Neural progenitor cell (in vitro differentiated cells): ENCODE measurements around the gene PRDM5. TPM values are rescaled to one million over a fixed set of nuclear protein-coding genes. Genes with fewer than 3 reads are reported as not detected.

Source experiments
- DNase-seq: peaks from one replicate; pipeline ENCODE4 v3.0.0-alpha.2; 2016; ENCODE audit warnings: low spot score
- H2AFZ ChIP-seq: fragments of 200-600 bp; sonication (generic); replicated peaks from 2 replicates; pipeline ENCODE4 v1.6.1; 2016; ENCODE audit warnings: antibody characterized with exemption
- H3F3A ChIP-seq: fragments of 200-600 bp; sonication (generic); 2 replicates; pipeline ENCODE4 v1.6.1; 2016; ENCODE audit warnings: antibody characterized with exemption, low read depth
- H3K27ac ChIP-seq: fragments of 200-600 bp; sonication (generic); 2 replicates; pipeline ENCODE4 v1.5.1; 2016; ENCODE audit warnings: mild to moderate bottlenecking
- H3K27me3 ChIP-seq: fragments of 200-600 bp; sonication (generic); 2 replicates; pipeline ENCODE4 v1.6.1; 2016; ENCODE audit warnings: mild to moderate bottlenecking, moderate library complexity
- H3K36me3 ChIP-seq: fragments of 200-600 bp; sonication (generic); 2 replicates; pipeline ENCODE4 v1.5.1; 2016
- H3K4me1 ChIP-seq: fragments of 200-600 bp; sonication (generic); 2 replicates; pipeline ENCODE4 v1.6.1; 2016; ENCODE audit warnings: mixed run types
- H3K4me2 ChIP-seq: fragments of 200-600 bp; sonication (generic); 2 replicates; pipeline ENCODE4 v1.6.1; 2016
- H3K4me3 ChIP-seq: fragments of 200-600 bp; sonication (generic); 2 replicates; pipeline ENCODE4 v1.5.1; 2016
- H3K79me2 ChIP-seq: fragments of 200-600 bp; sonication (generic); 2 replicates; pipeline ENCODE4 v1.6.1; 2016; ENCODE audit warnings: low read depth
- H3K9ac ChIP-seq: fragments of 200-600 bp; sonication (generic); 2 replicates; pipeline ENCODE4 v1.6.1; 2016
- H3K9me3 ChIP-seq: fragments of 200-600 bp; sonication (generic); 2 replicates; pipeline ENCODE4 v1.5.1; 2016; ENCODE audit warnings: low read depth
- H4K20me1 ChIP-seq: fragments of 200-600 bp; sonication (generic); 2 replicates; pipeline ENCODE4 v1.6.1; 2016; ENCODE audit warnings: low read depth
- H3K27ac Mint-ChIP-seq: 3 replicates; pipeline ENCODE4 v1.8.0; 2021; ENCODE audit warnings: mixed read lengths
- H3K27me3 Mint-ChIP-seq: 2 replicates; pipeline ENCODE4 v1.8.0; 2022; ENCODE audit warnings: low read depth, mild to moderate bottlenecking, inconsistent platforms, moderate library complexity, mixed read lengths; ENCODE audit not compliant: insufficient read depth
- H3K36me3 Mint-ChIP-seq: 3 replicates; pipeline ENCODE4 v1.8.0; 2021; ENCODE audit warnings: mixed read lengths
- H3K4me1 Mint-ChIP-seq: 3 replicates; pipeline ENCODE4 v1.8.0; 2021; ENCODE audit warnings: mixed read lengths
- H3K4me3 Mint-ChIP-seq: 3 replicates; pipeline ENCODE4 v1.8.0; 2021; ENCODE audit warnings: mild to moderate bottlenecking, moderate library complexity, mixed read lengths
- H3K9me3 Mint-ChIP-seq: 3 replicates; pipeline ENCODE4 v1.8.0; 2020; ENCODE audit warnings: mixed read lengths
- CTCF ChIP-seq: fragments of 200-600 bp; sonication (generic); IDR thresholded peaks from 2 replicates; pipeline ENCODE4 v1.5.1; 2017; ENCODE audit warnings: antibody characterized with exemption, mild to moderate bottlenecking
- EZH2 ChIP-seq: fragments of 200-600 bp; sonication (generic); IDR thresholded peaks from 2 replicates; pipeline ENCODE4 v1.6.1; 2017; ENCODE audit warnings: antibody characterized with exemption, mild to moderate bottlenecking, moderate library complexity
- EZH2phosphoT487 ChIP-seq: fragments of 200-600 bp; sonication (generic); IDR thresholded peaks from 2 replicates; pipeline ENCODE4 v1.6.1; 2017; ENCODE audit warnings: antibody characterized with exemption
- total RNA-seq: library from RNA; depleted of rRNA; stranded (reverse); fragments of >200 nt; gene quantifications from 2 replicates; pipeline ENCODE4 v1.2.3, GENCODE V29; 2015; ENCODE audit warnings: low replicate concordance

The PRDM5 gene
- total RNA-seq, result 36.2 and 51.7 TPM in 2 replicates

- no peaks in the 10 kb centered on the region for H3K36me3 ChIP-seq
- Mint-ChIP-seq H3K4me1 (peaks cover 18% of the 10 kb centered on the region), H3K4me3 (peak within 1 kb of the TSS; percentile 99), H3K27me3 (peaks cover 6% of the 10 kb centered on the region), H3K27ac (peak within 1 kb of the TSS; percentile 87), H3K36me3 (no peaks in the 10 kb centered on the region), H3K9me3 (no peaks in the 10 kb centered on the region)
- H3K9ac ChIP-seq, result no peak within 1 kb of the TSS
- peak within 1 kb of the TSS; percentile 72 for H3K4me3 ChIP-seq
- H2AFZ ChIP-seq, result peak within 1 kb of the TSS; percentile 63
- H3K27me3 ChIP-seq, result no peaks in the 10 kb centered on the region
- H3K79me2 ChIP-seq, result peaks cover 33% of the 10 kb centered on the region
- peak within 1 kb of the TSS; percentile 75 for H3K27ac ChIP-seq
- peaks cover 22% of the 10 kb centered on the region for H3K4me1 ChIP-seq
- H4K20me1 ChIP-seq, result no peaks in the 10 kb centered on the region
- H3F3A ChIP-seq, result peaks cover 27% of the 10 kb centered on the region
- H3K9me3 ChIP-seq, result no peaks in the 10 kb centered on the region
- H3K4me2 ChIP-seq, result peak within 1 kb of the TSS; percentile 75
- peak; percentile 82 for DNase-seq
- no peak for TF ChIP-seq EZH2
- TF ChIP-seq EZH2phosphoT487, result peak; percentile 37
- TF ChIP-seq CTCF, result peak; percentile 31
Observed at GRCh38 chr4:120922381-120923206, at the start of gene PRDM5. PRDM5 (minus strand) TSS chr4:120922726; CDS start chr4:120922608, 118 bp downstream.

DNA sequence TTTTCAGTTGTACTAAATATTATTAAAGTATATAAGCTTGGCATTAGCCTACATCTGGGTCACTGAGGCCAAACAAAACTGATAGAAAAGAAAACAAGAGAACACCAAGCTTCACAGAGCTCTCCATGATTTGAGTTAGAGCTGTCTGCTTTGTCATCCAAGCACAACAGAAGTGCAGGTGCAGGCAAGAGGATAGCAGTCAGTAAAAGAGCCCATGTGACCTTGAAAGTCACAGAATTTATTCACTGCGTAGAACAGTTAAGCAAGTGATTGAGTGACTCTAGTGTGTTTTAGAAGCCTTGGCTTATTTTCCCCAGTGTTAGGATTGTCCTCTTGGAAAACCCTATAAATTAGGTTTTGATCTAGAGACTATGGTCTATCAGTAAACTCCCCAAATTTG lies 49.4 kb upstream of the PRDM5 start:
- Mint-ChIP-seq H3K27ac (no peak overlapping the region), H3K36me3 (no peaks in the 10 kb centered on the region), H3K4me3 (no peak overlapping the region), H3K9me3 (no peaks in the 10 kb centered on the region), H3K4me1 (no peaks in the 10 kb centered on the region), H3K27me3 (no peaks in the 10 kb centered on the region)
- H4K20me1 ChIP-seq, result no peaks in the 10 kb centered on the region
- H3K4me2 ChIP-seq, result no peak overlapping the region
- no peaks in the 10 kb centered on the region for H3F3A ChIP-seq
- H3K9ac ChIP-seq, result no peak overlapping the region
- no peaks in the 10 kb centered on the region for H3K79me2 ChIP-seq
- no peak for DNase-seq
- no peak overlapping the region for H3K4me3 ChIP-seq
- H2AFZ ChIP-seq, result no peak overlapping the region
- H3K36me3 ChIP-seq, result no peaks in the 10 kb centered on the region
- no peaks in the 10 kb centered on the region for H3K27me3 ChIP-seq
- H3K4me1 ChIP-seq, result peaks cover 3% of the 10 kb centered on the region
- H3K9me3 ChIP-seq, result no peaks in the 10 kb centered on the region
- TF ChIP-seq CTCF (no peak), EZH2phosphoT487 (no peak), EZH2 (no peak)
- no peak overlapping the region for H3K27ac ChIP-seq

DNA sequence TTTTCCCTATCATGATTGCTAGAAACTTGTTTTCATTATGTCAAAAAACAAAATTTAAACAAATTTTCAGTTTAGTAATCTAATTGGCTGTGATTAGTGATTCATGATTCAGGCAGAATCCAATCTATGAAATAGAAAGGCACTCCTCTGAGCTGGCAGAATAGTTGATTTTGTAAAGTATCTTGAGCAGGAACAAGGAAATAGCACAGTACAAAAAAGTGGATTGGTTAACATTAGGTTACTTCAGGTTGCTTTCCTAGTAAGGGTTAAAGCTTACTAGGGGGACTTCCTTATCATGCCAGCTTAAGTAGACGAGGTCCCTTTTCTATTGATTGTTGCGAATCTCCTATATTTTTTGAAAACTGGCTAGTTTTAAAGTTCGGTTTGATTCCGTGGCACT lies 43.4 kb upstream of the PRDM5 start:
- Mint-ChIP-seq H3K4me1 (peaks cover 17% of the 10 kb centered on the region), H3K36me3 (no peaks in the 10 kb centered on the region), H3K9me3 (no peaks in the 10 kb centered on the region), H3K27me3 (no peaks in the 10 kb centered on the region), H3K4me3 (no peak overlapping the region), H3K27ac (no peak overlapping the region)
- peak overlapping the region; percentile 69 for H2AFZ ChIP-seq
- peaks cover 32% of the 10 kb centered on the region for H3K4me1 ChIP-seq
- H3F3A ChIP-seq, result no peaks in the 10 kb centered on the region
- no peaks in the 10 kb centered on the region for H3K9me3 ChIP-seq
- no peak overlapping the region for H3K9ac ChIP-seq
- H4K20me1 ChIP-seq, result no peaks in the 10 kb centered on the region
- peak overlapping the region; percentile 6 for H3K4me3 ChIP-seq
- no peaks in the 10 kb centered on the region for H3K36me3 ChIP-seq
- no peaks in the 10 kb centered on the region for H3K79me2 ChIP-seq
- H3K27ac ChIP-seq, result peak overlapping the region; percentile 67
- peak overlapping the region; percentile 71 for H3K4me2 ChIP-seq
- no peak for TF ChIP-seq EZH2
- no peaks in the 10 kb centered on the region for H3K27me3 ChIP-seq
- DNase-seq, result peak; percentile 5

DNA sequence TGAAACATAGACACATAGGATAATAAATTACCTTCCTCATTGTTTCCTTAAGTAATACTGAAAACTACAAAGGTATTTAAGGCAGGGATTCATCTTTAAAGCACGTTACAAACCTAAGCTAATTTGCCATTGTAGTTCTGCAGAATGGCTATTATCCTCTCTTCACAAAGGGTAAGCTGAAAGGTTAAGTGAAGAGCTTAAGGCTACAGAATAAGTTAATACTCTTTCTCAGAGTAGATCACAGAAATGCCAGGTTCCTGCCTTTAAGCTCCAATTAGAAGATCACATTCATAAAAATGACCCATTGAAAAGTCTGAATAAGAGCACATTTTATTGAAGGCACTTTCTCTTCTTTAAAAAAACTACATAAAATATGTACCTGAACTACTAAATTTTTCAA lies 42.1 kb upstream of the PRDM5 start:
- Histone ChIP-seq H3K9ac (no peak overlapping the region), H3K79me2 (no peaks in the 10 kb centered on the region), H2AFZ (no peak overlapping the region), H3K9me3 (no peaks in the 10 kb centered on the region), H3K4me3 (peak overlapping the region; percentile 17), H4K20me1 (no peaks in the 10 kb centered on the region), H3K27me3 (no peaks in the 10 kb centered on the region), H3F3A (no peaks in the 10 kb centered on the region), H3K27ac (peak overlapping the region; percentile 47), H3K4me2 (peak overlapping the region; percentile 71), H3K4me1 (peaks cover 32% of the 10 kb centered on the region), H3K36me3 (no peaks in the 10 kb centered on the region)
- no peak overlapping the region for H3K4me3 Mint-ChIP-seq
- peak; percentile 83 for DNase-seq
- H3K4me1 Mint-ChIP-seq, result peaks cover 17% of the 10 kb centered on the region
- no peaks in the 10 kb centered on the region for H3K27me3 Mint-ChIP-seq
- peak; percentile 96 for TF ChIP-seq EZH2phosphoT487
- no peak for TF ChIP-seq CTCF
- TF ChIP-seq EZH2, result no peak
- H3K27ac Mint-ChIP-seq, result no peak overlapping the region
- H3K9me3 Mint-ChIP-seq, result no peaks in the 10 kb centered on the region
- H3K36me3 Mint-ChIP-seq, result no peaks in the 10 kb centered on the region
